NCI-H526 (cell line): Measurements from ENCODE around the gene TMEM132D.
A peak's percentile ranks its signal among the peaks of the same experiment; 100 is the strongest.
"Not testable (repeated sequence)": the region's sequence is repeated elsewhere in the genome, so short reads cannot be mapped to it uniquely, and the experiment has no call there.

Experiments
- DNase-seq, 2 experiments: peaks; one replicate each; lab custom pipeline; 2025; lab: John Stamatoyannopoulos, UW

TMEM132D gene

GRCh38 chr12:129903956-129904829 is at the start of gene TMEM132D:
Gene TMEM132D, minus strand, starts transcription at chr12:129904025.
- DNase-seq: no peak

- no peak for DNase-seq
Measured at GRCh38 chr12:129949651-129950050, 45.8 kb upstream of the TMEM132D start.

GRCh38 chr12:129941618-129942017 is 37.8 kb upstream of the TMEM132D start:
- no peak for DNase-seq

- DNase-seq: no peak
Measured at GRCh38 chr12:129938089-129938488, 34.3 kb upstream of the TMEM132D start.

- peak; percentile 85 to 88 for DNase-seq
Measured at GRCh38 chr12:129937426-129937825, 33.6 kb upstream of the TMEM132D start.

- no peak for DNase-seq
Measured at GRCh38 chr12:129928643-129929042, 24.8 kb upstream of the TMEM132D start.

GRCh38 chr12:129927316-129927900 is 23.6 kb upstream of the TMEM132D start:
- no peak for DNase-seq

- peak; percentile 67 to 87 for DNase-seq
Measured at GRCh38 chr12:129911428-129912049, 7.7 kb upstream of the TMEM132D start.

GRCh38 chr12:129909051-129910020 is 5.5 kb upstream of the TMEM132D start:
- no peak for DNase-seq

- no peak for DNase-seq
Measured at GRCh38 chr12:129903092-129903945, 506 bp downstream of the TMEM132D start.

GRCh38 chr12:129902371-129903091 is 1.3 kb downstream of the TMEM132D start:
- no peak for DNase-seq

GRCh38 chr12:129901254-129901653 is 2.6 kb downstream of the TMEM132D start:
- no peak for DNase-seq

GRCh38 chr12:129900306-129900705 is 3.5 kb downstream of the TMEM132D start:
- DNase-seq: no peak

- DNase-seq: not testable (repeated sequence)
Measured at GRCh38 chr12:129899045-129899444, 4.8 kb downstream of the TMEM132D start.

- DNase-seq: no peak
Measured at GRCh38 chr12:129893691-129894090, 10.1 kb downstream of the TMEM132D start.

- peak in 1 of 2 experiments; percentile 36 for DNase-seq
Measured at GRCh38 chr12:129887101-129887500, 16.7 kb downstream of the TMEM132D start.

GRCh38 chr12:129886541-129886940 is 17.3 kb downstream of the TMEM132D start:
- DNase-seq: no peak

- DNase-seq: no peak
Measured at GRCh38 chr12:129885287-129885686, 18.5 kb downstream of the TMEM132D start.

GRCh38 chr12:129877411-129877810 is 26.4 kb downstream of the TMEM132D start:
- no peak for DNase-seq

GRCh38 chr12:129873833-129874208 is 30.0 kb downstream of the TMEM132D start:
- DNase-seq: no peak
